Panc1 (cell line): ENCODE results near the gene TMEM134. TPM values are rescaled to one million over a fixed set of nuclear protein-coding genes. Genes with fewer than 3 reads are reported as not detected.

Experiments
- ATAC-seq: fragments of 200-7000 bp; cut with Tn5 transposase; 2 replicates; pipeline ENCODE4 v1.9.1; 2020; ENCODE audit warnings: mild to moderate bottlenecking, moderate library complexity
- BruUV-seq: library from RNA; stranded (reverse); fragments of 400-500 nt; replicated peaks from 2 replicates; lab custom pipeline; 2021; lab: Mats Ljungman, UMichigan
- CTCF ChIA-PET: fragments of 300-600 bp; sonication (Branson Sonifier 250); formaldehyde crosslinking; loops from one replicate; lab custom pipeline; 2022; ENCODE audit warnings: antibody characterized with exemption; lab: Charles Lee
- POLR2A ChIA-PET: fragments of 300-600 bp; sonication (Branson Sonifier 250); formaldehyde crosslinking; loops from one replicate; lab custom pipeline; 2022; ENCODE audit warnings: antibody characterized with exemption; lab: Charles Lee
- DNase-seq: peaks from one replicate; pipeline ENCODE4 v3.0.0-alpha.2; 2010; ENCODE audit warnings: low read depth, low spot score
- H3K27ac ChIP-seq: 2 replicates; pipeline ENCODE4 v1.5.1; 2011; ENCODE audit warnings: mild to moderate bottlenecking, low read length, inconsistent platforms
- H3K27me3 ChIP-seq: fragments of 200-500 bp; sonication (Bioruptor generic); 2 replicates; pipeline ENCODE4 v1.6.0; 2014; ENCODE audit warnings: low read length, inconsistent platforms; ENCODE audit not compliant: control insufficient read depth, insufficient read depth
- H3K36me3 ChIP-seq: fragments of 200-500 bp; sonication (Bioruptor generic); 2 replicates; pipeline ENCODE4 v1.5.1; 2014; ENCODE audit warnings: inconsistent platforms, mild to moderate bottlenecking, low read length, moderate library complexity; ENCODE audit not compliant: control insufficient read depth, insufficient read depth
- H3K4me1 ChIP-seq: 2 replicates; pipeline ENCODE4 v1.5.1; 2011; ENCODE audit warnings: inconsistent platforms, mild to moderate bottlenecking, low read length, moderate library complexity; ENCODE audit not compliant: control insufficient read depth, insufficient read depth
- H3K4me3 ChIP-seq, 2 experiments: 2 replicates each; pipeline ENCODE4 v1.5.1; 2011 to 2012; ENCODE audit warnings: low read depth in 2 of 2, low read length in 2 of 2, mild to moderate bottlenecking in 2 of 2, inconsistent platforms in 1 of 2, moderate library complexity in 1 of 2
- H3K9me3 ChIP-seq: fragments of 200-500 bp; sonication (Bioruptor generic); 2 replicates; pipeline ENCODE4 v1.5.1; 2014; ENCODE audit warnings: low read depth, mild to moderate bottlenecking, inconsistent platforms, low read length, moderate library complexity; ENCODE audit not compliant: control insufficient read depth, insufficient read depth
- CTCF ChIP-seq: fragments of 450-650 bp; IDR thresholded peaks from 2 replicates; pipeline ENCODE4 v1.5.1; 2017; ENCODE audit warnings: mild to moderate bottlenecking
- POLR2AphosphoS5 ChIP-seq: IDR thresholded peaks from 2 replicates; pipeline ENCODE4 v1.6.1; 2012; ENCODE audit warnings: mild to moderate bottlenecking, low read depth, low read length, moderate library complexity
- SIN3A ChIP-seq: IDR thresholded peaks from 2 replicates; pipeline ENCODE4 v1.6.1; 2012; ENCODE audit warnings: low read depth, mild to moderate bottlenecking, low read length, moderate library complexity, borderline replicate concordance; ENCODE audit not compliant: insufficient read depth
- TCF7L2 ChIP-seq: IDR thresholded peaks from 2 replicates; pipeline ENCODE4 v1.6.1; 2011; ENCODE audit warnings: mild to moderate bottlenecking, low read depth, low read length, inconsistent platforms
- in situ Hi-C: cut with HindIII; loops from 2 replicates; pipeline ENCODE4 v1.10.0; 2016; ENCODE audit warnings: low sequenced_read_pairs, low pct_unique_long_range_greater_than_20kb
- intact Hi-C: fragments of 100-400 bp; cut with micrococcal nuclease; formaldehyde crosslinking; loops from one replicate; pipeline ENCODE4 v1.10.0; 2022; ENCODE audit not compliant: unreplicated experiment
- total RNA-seq: library from RNA; stranded (reverse); gene quantifications from one replicate; pipeline ENCODE4 v1.2.1, GENCODE V29; 2021; ENCODE audit not compliant: unreplicated experiment
- TF ChIP-seq, protein P1 (sequence below), 2 experiments: IDR thresholded peaks; 2 replicates each; pipeline ENCODE4 v1.6.1; 2011 to 2012; ENCODE audit warnings: low read depth in 2 of 2, control low read depth in 1 of 2, low read length in 1 of 2, mild to moderate bottlenecking in 1 of 2, moderate library complexity in 1 of 2; ENCODE audit not compliant: insufficient read depth in 1 of 2

The TMEM134 gene
- total RNA-seq, 1 experiment from 2014 or later, result 65.0 TPM

- intact Hi-C loops (no loop called here), in situ Hi-C loops (no loop called here)
- no peak overlapping the region for H3K27ac ChIP-seq
- CTCF ChIA-PET, result no interaction called here
- no peaks in the 10 kb centered on the region for H3K9me3 ChIP-seq
- DNase-seq (no peak), ATAC-seq (peak; percentile 34)
- H3K4me1 ChIP-seq, result no peaks in the 10 kb centered on the region; the same call in 1 of the 2 replicates
- BruUV-seq, result no TSS peak
- no peaks in the 10 kb centered on the region for H3K27me3 ChIP-seq
- POLR2A ChIA-PET, result no interaction called here
- TF ChIP-seq, protein P1, sequence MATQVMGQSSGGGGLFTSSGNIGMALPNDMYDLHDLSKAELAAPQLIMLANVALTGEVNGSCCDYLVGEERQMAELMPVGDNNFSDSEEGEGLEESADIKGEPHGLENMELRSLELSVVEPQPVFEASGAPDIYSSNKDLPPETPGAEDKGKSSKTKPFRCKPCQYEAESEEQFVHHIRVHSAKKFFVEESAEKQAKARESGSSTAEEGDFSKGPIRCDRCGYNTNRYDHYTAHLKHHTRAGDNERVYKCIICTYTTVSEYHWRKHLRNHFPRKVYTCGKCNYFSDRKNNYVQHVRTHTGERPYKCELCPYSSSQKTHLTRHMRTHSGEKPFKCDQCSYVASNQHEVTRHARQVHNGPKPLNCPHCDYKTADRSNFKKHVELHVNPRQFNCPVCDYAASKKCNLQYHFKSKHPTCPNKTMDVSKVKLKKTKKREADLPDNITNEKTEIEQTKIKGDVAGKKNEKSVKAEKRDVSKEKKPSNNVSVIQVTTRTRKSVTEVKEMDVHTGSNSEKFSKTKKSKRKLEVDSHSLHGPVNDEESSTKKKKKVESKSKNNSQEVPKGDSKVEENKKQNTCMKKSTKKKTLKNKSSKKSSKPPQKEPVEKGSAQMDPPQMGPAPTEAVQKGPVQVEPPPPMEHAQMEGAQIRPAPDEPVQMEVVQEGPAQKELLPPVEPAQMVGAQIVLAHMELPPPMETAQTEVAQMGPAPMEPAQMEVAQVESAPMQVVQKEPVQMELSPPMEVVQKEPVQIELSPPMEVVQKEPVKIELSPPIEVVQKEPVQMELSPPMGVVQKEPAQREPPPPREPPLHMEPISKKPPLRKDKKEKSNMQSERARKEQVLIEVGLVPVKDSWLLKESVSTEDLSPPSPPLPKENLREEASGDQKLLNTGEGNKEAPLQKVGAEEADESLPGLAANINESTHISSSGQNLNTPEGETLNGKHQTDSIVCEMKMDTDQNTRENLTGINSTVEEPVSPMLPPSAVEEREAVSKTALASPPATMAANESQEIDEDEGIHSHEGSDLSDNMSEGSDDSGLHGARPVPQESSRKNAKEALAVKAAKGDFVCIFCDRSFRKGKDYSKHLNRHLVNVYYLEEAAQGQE (IDR thresholded peaks at IDR 0.05; ENCODE audit: insufficient read depth in 1 of 2, low read depth in 2 of 2, low read length in 1 of 2), result no peak
- no peak; the same call in 1 of the 2 replicates for TF ChIP-seq POLR2AphosphoS5
- no peak for TF ChIP-seq SIN3A
- TF ChIP-seq CTCF, result no peak
- no peak for TF ChIP-seq TCF7L2
- no peak overlapping the region for H3K4me3 ChIP-seq
- H3K36me3 ChIP-seq, result no peaks in the 10 kb centered on the region
These were observed 23.9 kb upstream of the TMEM134 start for GRCh38 chr11:67492801-67493547.

GRCh38 chr11:67492069-67492727 is 23.1 kb upstream of the TMEM134 start:
- Histone ChIP-seq H3K36me3 (no peaks in the 10 kb centered on the region), H3K4me1 (no peaks in the 10 kb centered on the region; the same call in 1 of the 2 replicates), H3K27ac (no peak overlapping the region), H3K9me3 (no peaks in the 10 kb centered on the region), H3K27me3 (no peaks in the 10 kb centered on the region), H3K4me3 (no peak overlapping the region)
- CTCF ChIA-PET, result no interaction called here
- POLR2A ChIA-PET, result no interaction called here
- BruUV-seq, result no TSS peak
- in situ Hi-C loops (no loop called here), intact Hi-C loops (no loop called here)
- TF ChIP-seq SIN3A (no peak), POLR2AphosphoS5 (peak; percentile 0; the same call in 1 of the 2 replicates)
- TF ChIP-seq, protein P1 (IDR thresholded peaks at IDR 0.05; ENCODE audit: insufficient read depth in 1 of 2, low read depth in 2 of 2, low read length in 1 of 2), result no peak
- ATAC-seq, result no peak
- DNase-seq, result no peak
